ENCODE measurements around the gene GPX3. TPM values are rescaled to one million over a fixed set of nuclear protein-coding genes. Genes with fewer than 3 reads are reported as not detected.
A peak's percentile ranks its signal among the peaks of the same experiment; 100 is the strongest.

GPX3 gene
- total RNA-seq, 1 donor from 2014 or later, result 102 TPM

DNA sequence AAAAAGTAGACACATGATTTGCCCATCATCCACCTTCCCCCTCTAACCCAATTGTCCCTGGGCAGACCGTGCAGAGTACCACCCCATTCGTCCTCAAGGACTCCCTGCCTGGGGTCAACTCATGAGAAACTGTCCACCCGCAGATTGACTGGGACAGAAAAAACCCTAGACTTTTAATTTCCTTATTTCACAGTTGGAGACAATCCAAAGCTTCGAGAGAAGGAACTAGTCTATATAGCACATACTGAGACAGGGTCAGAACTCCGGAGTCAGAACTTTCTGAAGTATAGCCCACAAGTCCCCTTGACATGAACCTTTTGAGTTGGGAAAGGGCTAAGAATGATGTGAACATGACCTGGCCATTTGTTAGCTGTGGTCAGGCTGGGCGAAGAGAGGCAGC lies 7.5 kb upstream of the GPX3 start:
- no peak for DNase-seq (ENCODE audit: low read depth)

DNA sequence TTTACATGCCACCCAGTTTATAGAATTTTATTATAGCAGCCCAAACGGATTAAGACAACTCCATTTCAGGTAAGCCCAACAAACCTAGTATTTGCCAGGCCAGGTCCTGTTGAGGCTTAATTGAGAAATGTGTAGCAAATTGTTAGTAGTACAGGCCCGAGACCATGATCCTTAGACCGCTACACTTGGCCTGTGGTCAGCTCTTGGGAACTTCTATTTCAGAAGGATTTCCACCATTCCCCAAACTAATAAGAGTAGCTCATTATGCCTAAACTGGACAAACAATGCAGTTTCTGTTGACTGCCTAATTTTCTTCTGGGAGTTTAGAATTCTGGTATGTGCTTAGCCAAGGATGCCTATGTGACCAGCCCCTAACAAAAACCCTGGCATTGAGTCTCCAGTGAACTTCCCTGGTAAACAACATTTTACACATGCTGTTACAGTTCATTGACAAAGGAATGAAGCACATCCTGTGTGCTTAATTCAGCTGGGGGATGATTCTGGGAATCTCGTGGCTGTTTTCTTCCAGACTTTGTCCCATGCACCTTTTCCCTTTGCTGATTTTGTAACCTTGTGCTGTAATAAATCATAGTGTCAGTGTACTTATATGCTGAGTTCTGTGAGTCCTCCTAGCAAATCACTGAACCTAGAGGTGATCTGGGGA lies 5.6 kb upstream of the GPX3 start:
- DNase-seq (ENCODE audit: low read depth), result peak; percentile 99

DNA sequence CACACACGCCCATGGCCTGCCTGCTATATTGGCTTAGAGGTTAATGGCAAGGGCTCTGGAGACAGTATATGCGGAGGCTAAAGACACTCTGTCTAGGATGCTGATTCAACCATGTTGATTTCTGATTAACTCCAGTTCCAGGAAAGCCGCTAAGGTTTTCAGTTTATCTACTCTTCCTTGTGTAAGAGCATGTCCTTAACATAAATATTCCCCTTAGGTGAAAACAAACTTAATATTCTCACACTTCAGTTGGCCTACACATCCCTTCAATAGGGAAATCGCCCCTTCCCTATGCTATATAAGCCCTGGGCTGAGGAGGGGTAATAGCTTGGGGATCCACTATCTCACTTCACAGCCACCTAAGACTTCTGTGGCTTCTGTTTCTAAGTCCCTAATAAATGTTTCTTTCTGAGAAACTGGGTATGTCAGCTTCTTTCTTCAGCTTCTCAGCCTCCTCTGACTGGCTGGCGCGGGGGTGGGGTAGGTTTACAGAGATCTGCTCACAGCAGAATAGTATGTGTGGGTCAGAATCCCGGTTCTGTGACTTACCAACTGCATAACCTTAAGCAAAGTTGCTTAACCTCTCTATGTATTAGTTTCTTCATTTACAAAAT lies 4.3 kb upstream of the GPX3 start:
- peak; percentile 53 for DNase-seq (ENCODE audit: low read depth)

DNA sequence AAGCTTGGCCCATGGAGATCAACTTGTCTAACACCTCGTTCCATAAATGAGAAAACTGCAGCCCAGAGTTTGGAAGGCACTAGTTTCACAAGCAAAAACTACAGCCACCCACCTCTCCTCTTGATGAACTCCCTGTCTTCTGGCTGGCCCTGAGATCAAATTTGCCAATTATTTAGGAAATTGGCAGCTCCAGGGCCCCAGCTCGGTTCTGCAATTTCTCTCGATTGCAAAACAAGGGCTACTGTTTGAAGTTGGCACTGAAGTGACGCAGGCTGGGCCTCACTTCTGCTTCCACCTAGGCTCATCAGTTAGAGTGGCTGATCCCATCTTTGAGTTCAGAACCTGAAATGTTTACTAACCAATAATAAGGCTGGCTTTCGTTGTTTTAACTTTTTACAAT lies 3.7 kb upstream of the GPX3 start:
- no peak for DNase-seq (ENCODE audit: low read depth)

DNA sequence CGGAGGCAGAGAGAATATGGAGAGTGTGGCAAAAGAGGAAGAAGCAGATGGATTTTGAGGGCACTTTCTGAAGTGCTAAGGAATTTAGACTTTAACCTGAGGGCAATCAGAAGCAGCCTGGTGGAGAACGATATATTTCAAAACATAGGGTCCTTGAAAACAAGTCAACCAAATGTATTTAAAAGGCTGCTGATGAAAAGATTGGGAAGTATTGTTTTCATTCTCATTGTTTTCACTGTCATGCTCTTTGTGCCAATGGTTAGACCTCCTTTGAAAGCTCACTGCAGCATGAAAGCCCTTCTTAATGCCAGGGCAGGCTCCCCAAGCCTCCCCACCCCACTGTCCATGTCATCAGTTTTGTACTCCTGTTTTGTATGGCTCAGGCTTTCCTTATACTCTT lies 2.5 kb upstream of the GPX3 start:
- no peak for DNase-seq (ENCODE audit: low read depth)

DNA sequence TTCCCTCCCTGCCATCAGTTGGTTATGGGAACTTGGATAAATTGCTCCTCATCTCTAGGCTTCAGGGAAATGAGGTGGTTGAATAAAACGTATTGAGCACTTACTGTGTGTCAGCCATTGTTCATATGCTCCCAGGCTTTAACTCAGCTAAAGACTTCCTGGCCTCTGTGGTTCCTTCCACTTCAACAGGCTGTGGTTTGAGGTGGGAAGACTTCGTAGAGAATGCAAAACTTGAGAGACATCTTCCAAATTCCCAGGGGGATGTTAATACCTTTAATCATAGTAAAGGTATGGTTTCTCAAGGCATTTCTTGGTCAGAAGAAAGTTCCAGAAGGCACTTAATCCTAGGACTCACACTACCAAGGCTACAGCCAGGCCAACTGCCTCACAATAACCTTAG lies 1.5 kb upstream of the GPX3 start:
- peak; percentile 78 for DNase-seq (ENCODE audit: low read depth)

DNA sequence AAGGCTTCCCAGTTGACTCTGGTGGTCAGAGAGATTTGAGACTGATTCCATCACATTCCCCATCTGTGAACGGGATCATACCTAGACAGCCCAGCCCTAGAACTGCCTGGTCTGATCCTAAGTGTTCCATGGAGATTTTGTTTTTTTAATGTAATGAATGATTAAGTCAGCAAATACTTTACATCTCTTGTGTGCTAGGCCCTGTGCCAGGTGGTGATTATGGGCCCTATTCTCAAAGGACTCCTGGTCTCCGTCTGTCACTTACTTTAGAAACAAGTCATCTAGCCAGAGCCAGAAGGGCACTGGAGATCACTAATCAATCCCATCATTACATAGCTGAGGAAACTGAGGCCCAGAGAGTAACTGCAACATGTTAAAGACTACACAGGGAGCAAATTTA lies 1.1 kb upstream of the GPX3 start:
- DNase-seq (ENCODE audit: low read depth), result no peak

DNA sequence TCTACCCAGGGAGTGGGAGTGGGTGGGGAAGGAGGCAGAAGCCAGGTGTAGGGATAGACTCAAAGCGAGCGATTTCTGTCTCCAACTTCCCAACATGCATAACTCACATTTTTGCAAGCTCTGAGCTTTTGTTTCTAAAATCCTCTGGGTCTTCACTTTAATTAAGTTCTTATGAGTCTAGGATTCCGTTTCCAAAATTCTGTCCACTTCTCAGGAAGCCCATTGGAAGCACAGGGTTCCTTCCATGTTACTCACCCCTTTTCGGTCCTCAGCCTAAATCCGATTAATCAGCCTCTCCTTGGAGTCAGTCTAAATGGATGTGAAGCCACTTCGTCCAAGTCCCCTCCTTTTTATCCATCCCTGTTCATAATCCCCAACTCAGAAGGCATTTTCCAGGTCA lies 1.4 kb downstream of the GPX3 start:
- DNase-seq (ENCODE audit: low read depth), result no peak

DNA sequence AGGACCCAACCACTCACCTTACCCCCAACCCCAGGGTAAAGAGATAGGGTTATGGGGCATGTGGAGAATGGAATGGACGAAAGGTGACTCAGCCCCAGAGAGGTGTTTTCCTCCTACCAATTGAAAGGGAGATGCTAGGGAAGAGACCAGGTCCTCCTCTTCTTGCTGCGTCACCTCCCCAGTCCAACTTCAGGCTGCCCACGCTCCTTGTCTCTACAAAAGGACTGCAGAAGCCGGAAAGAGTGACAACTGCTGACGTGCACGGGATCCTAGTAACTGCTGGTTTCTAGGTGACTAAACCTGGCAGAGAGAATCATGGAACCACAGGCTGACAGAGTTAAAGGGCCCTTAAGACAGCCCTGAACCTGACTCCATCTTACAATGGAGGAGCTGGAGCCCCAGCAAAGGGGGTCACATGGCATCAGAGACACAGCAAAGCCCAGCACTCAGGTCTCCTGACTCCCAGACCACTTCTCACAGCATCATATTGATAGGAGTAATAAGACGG lies 2.2 kb downstream of the GPX3 start:
- DNase-seq (ENCODE audit: low read depth), result peak; percentile 75

DNA sequence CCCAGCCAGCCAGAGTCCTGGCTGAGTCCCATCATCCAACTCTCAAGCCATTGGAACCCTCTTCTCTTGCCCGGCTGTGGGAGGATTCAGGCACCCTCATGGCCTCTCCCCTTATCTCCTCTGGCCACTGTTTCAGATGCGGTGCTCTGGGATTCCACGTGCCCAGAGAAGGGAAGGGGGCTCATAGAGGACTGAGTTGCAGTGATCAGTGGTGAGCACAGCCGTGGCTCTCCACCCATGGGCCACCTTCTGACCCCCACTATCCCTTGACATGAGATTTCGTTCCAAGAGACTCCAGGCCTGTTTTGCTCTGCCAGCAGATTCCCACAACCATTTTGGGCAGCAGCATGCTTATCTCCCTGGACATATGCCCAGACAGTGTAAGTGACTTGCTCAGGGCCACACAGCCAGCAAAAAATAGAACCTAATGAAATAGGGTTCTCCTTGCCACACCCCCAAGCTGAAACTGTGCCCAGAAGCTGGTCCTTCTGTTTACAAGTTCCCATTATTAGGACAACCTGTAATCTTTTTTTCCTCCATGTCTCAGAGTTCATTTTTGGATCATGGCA lies 2.7 kb downstream of the GPX3 start:
- no peak for DNase-seq (ENCODE audit: low read depth)

DNA sequence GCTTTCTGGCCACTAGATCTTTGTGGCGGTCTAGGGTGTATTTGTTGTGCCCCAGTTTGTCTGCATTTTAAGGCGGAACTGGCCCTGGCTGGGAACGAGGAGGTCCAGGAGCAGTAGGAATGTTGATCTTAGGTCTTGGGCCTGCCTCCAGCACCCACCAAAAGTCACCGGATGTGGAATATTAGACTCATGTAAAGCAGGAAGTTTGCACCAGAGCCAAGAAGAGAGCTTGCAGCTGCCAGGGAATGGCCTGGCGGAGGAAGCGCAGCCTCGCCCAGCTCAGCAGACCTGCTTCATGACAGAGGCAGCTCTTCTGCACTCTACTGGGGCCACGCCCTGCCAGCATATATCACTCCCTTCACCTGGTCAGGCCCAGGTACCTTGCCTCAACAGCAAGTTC lies 3.3 kb downstream of the GPX3 start:
- no peak for DNase-seq (ENCODE audit: low read depth)

DNA sequence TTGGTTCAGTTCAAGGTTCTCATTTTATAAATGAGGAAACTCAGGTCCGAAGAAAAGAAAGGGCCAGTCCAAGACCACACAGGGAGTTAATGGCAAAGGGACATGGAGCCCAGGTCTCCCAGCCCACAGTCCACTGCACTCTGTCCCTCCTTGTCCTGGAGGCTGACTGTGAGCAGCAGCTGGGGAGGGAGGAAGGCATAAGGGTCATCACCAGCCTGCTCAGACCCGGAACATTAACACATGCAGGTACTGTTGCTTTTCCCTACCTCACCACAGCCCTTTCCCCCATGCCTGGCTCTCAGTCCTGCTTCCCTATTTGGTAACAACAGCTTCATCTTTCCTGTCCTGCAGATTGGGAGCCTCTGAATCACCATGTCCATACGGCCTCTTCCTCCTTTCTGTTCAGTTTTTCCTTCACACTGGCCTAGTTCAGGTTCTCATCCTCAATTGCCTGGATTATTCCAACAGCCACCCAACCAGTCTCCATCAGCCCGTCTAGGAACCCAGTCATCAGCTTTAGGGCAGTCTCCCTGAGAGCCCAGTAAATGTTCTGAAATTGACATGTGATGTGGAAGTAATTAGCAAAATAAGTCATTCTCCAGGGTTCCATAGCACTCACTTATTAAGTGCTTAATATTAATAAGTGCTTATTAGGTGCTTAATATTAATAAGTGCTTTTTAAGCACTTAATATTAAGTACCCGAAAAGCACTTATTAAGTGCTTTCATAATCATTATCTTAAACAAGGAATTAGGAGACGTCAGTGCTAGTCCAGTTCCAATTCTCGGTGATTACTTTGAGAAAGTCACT lies 4.3 kb downstream of the GPX3 start:
- no peak for DNase-seq (ENCODE audit: low read depth)

DNA sequence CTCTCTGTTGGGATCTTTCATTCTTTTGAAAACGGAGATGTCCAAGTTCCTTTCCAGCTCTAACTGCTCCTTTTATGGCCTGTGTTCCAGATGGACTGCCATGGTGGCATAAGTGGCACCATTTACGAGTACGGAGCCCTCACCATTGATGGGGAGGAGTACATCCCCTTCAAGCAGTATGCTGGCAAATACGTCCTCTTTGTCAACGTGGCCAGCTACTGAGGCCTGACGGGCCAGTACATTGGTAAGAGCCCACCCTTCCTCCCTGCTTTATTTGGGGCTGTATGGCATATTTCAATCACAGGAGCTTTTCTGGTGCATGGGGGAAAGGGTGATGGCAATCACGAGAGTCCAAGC lies 4.8 kb downstream of the GPX3 start:
- no peak for DNase-seq (ENCODE audit: low read depth)

DNA sequence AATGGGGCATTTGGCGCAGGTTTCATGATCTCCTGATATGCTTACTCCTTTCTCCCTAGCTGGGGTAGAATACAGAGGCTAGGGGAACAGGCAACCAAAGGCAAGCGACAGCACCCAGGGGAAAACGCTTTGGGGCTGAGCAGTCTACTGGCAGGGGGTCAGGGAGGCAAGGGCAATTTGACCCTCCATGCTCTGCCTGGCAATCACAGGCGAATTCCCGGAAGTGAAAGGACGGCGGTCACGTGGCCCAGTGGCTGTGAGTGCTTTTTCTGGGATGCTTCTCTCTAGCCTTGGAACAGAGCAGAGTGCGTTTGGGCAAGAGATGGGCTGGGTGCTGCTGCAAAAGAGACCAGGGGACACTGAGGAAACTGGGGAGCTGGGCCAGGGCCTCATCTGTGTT lies 5.7 kb downstream of the GPX3 start:
- no peak for DNase-seq (ENCODE audit: low read depth)

DNA sequence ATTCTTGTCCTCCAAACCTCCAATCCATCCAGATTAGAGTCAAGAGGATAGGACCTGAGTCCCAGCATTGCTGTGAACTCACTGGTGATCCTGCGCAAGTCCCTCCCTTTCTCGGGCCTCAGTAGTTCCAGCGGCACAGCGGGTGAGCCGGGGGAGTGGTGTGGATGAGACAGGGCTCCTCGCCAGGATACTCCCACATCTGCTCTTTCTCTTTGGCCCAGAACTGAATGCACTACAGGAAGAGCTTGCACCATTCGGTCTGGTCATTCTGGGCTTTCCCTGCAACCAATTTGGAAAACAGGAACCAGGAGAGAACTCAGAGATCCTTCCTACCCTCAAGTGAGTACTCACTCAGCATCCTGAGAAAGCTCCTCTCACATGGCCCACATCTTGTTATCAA lies 6.3 kb downstream of the GPX3 start:
- no peak for DNase-seq (ENCODE audit: low read depth)

DNA sequence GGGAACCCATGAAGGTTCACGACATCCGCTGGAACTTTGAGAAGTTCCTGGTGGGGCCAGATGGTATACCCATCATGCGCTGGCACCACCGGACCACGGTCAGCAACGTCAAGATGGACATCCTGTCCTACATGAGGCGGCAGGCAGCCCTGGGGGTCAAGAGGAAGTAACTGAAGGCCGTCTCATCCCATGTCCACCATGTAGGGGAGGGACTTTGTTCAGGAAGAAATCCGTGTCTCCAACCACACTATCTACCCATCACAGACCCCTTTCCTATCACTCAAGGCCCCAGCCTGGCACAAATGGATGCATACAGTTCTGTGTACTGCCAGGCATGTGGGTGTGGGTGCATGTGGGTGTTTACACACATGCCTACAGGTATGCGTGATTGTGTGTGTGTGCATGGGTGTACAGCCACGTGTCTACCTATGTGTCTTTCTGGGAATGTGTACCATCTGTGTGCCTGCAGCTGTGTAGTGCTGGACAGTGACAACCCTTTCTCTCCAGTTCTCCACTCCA lies 7.6 kb downstream of the GPX3 start:
- no peak for DNase-seq (ENCODE audit: low read depth)

DNA sequence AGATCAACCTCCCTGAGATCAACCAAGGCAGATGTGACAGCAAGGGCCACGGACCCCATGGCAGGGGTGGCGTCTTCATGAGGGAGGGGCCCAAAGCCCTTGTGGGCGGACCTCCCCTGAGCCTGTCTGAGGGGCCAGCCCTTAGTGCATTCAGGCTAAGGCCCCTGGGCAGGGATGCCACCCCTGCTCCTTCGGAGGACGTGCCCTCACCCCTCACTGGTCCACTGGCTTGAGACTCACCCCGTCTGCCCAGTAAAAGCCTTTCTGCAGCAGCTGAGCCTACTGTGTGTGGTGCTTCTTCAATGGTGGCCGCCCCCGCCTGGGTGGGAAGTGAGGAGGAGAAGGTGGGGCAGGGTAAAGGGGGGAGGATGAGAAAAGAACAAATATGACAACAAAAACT lies 8.3 kb downstream of the GPX3 start:
- no peak for DNase-seq (ENCODE audit: low read depth)

DNA sequence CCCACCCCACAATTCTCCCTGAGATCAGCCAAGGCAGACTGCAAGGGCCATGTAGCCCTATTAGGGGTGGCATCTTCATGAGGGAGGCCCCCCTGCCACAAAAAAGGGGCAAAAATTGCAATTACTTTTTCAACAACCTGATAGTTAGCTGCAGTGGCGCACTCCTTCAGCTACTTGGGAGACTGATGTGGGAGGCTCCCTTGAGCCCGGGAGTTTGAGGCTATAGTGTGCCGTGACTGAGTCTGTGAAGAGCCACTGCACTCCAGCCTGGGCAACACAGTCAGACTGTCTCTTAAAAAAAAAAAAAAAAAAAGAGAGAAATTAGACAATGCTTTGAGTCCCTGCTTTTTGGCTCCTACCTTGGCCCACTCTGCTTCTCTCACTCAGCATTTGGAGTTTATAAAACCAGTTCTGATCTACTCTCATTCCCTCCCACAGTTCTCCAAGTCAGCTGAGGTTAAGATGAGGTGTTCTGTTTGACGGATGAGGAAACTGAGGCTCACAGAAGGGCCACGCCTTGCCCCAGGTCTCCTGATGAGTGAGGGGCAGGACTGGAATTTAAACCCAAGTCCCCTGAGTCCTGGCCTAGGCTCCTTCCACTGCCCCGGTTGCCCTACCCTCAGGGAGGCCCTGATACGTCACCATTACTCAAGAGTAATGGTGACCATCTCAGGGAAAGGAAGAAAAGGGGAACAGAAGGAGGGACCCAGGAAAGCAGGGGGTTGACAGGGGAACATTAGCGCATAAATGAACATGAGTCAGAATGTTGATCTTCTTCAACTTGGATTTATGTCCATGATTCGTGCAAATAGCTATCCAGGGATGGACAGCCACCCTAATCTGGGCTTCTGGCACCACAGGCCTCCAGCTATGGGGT lies 9.0 kb downstream of the GPX3 start:
- DNase-seq (ENCODE audit: low read depth), result no peak

DNA sequence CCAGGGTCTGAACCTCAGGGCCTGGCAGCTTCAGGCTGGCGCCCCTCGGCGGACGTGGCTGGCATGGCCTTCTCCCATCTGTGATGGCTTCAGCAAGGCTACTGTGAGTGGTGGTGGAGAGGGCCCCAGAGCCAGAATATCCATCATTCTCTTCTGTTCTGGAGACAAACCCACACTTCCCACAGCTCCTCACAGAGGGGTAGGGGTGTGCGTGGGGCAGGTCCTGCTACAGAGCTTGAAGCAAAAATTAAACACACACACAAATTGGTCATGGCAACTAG lies 9.6 kb downstream of the GPX3 start:
- no peak for DNase-seq (ENCODE audit: low read depth)

DNA sequence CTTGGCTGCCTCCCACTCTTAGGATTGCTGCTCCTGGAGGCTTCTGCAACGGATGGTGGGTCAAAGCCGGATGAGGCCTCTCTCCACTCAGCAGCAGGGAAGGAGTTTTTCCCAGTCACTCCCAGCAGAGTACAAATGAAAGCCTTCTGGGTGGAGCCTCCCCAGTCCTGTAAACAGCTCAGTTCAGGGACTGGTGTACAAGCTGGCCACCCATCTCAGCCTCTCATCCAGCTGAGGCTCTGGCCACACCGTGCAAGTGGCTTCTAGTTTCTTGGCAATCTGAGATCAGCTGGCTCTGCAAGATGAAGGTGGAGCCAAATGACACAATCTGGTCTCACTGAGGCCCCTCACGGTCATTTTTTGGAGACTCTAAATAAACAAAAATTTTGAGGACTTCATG lies 10.0 kb downstream of the GPX3 start:
- no peak for DNase-seq (ENCODE audit: low read depth)

DNA sequence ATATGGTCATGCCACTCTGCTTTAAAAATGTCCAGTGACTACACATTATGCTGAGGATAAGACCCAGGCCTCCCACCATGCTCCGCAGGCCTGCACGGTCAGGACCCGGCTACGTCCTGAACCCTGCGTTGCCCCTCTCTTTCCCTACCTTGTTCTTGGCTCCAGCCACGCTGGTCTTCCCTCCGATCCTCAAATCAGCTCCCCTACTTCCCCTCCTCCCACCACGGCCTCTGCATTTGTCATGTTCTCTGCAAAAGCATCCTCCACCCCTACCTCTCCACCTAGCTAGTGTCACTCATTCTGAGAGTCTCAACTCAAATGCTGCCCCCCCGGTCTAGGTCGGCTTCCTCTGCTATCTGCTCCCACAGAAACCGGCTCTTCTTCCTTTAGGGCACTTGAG lies 11.2 kb downstream of the GPX3 start:
- no peak for DNase-seq (ENCODE audit: low read depth)

Data from renal cortical epithelial cell (primary cell).